ENCODE data around the gene STAG3. TPM values are rescaled to one million over a fixed set of nuclear protein-coding genes. Genes with fewer than 3 reads are reported as not detected.

The STAG3 gene
- total and polyA plus RNA-seq, 10 of the 15 experiments (the other 5 are each of a cell fraction or from before 2014, with no cell fraction given), result 73.0 to 306 (median 120) TPM

GRCh38 chr7:100171087-100171681 is 6.5 kb upstream of the STAG3 start (continued):
- no peak for TF ChIP-seq JUNB (IDR thresholded peaks at IDR 0.05)
- TF ChIP-seq, protein P1, sequence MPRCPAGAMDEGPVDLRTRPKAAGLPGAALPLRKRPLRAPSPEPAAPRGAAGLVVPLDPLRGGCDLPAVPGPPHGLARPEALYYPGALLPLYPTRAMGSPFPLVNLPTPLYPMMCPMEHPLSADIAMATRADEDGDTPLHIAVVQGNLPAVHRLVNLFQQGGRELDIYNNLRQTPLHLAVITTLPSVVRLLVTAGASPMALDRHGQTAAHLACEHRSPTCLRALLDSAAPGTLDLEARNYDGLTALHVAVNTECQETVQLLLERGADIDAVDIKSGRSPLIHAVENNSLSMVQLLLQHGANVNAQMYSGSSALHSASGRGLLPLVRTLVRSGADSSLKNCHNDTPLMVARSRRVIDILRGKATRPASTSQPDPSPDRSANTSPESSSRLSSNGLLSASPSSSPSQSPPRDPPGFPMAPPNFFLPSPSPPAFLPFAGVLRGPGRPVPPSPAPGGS (IDR thresholded peaks at IDR 0.05; ENCODE audit: borderline replicate concordance, insufficient read depth, low read depth, low read length, poor library complexity, severe bottlenecking), result no peak
- no peak for TF ChIP-seq MTA2 (IDR thresholded peaks at IDR 0.05; ENCODE audit: low read depth)
- no peak for TF ChIP-seq HDGF (IDR thresholded peaks at IDR 0.05)
- no peak for TF ChIP-seq E2F8 (IDR thresholded peaks at IDR 0.05; ENCODE audit: low read depth, partially characterized antibody)
- TF ChIP-seq NBN (IDR thresholded peaks at IDR 0.05), result no peak
- no peak for TF ChIP-seq CEBPZ (IDR thresholded peaks at IDR 0.05; ENCODE audit: low read depth, low read length)
- no peak for TF ChIP-seq MAX (IDR thresholded peaks at IDR 0.05; ENCODE audit: low read depth, low read length)
- no peak for TF ChIP-seq ZNF384 (IDR thresholded peaks at IDR 0.05; ENCODE audit: borderline replicate concordance, low read depth, low read length)
- no peak for TF ChIP-seq LARP7 (IDR thresholded peaks at IDR 0.05)
- TF ChIP-seq SMC3 (IDR thresholded peaks at IDR 0.05; ENCODE audit: borderline replicate concordance, low read length), result no peak
- TF ChIP-seq ZNF24 (IDR thresholded peaks at IDR 0.05), result no peak
- no peak for TF ChIP-seq ATF7 (IDR thresholded peaks at IDR 0.05; ENCODE audit: low read depth)
- TF ChIP-seq RCOR1 (conservative IDR thresholded peaks at IDR 0.05; ENCODE audit: low read depth, low read length), result no peak
